ENCODE results near the gene LAMA1.

LAMA1 gene

GRCh38 chr18:7011142-7011541 is 106.5 kb downstream of the LAMA1 start:
- H3K4me1 ChIP-seq (ENCODE audit: insufficient read depth, low read length): no peaks in the 10 kb centered on the region
- H3K4me3 ChIP-seq (ENCODE audit: low read length): no peak overlapping the region
- H3K9ac ChIP-seq (ENCODE audit: low read depth, low read length): no peak overlapping the region
- H3K27ac ChIP-seq (ENCODE audit: low read length): no peak overlapping the region
- H3K9me3 ChIP-seq (ENCODE audit: insufficient read depth, low read depth, low read length): no peaks in the 10 kb centered on the region
- peaks cover 86% of the 10 kb centered on the region for H3K36me3 ChIP-seq (ENCODE audit: insufficient read depth, low read depth, low read length)
- no peaks in the 10 kb centered on the region for H3K27me3 ChIP-seq (ENCODE audit: insufficient read depth, low read length)

DNA sequence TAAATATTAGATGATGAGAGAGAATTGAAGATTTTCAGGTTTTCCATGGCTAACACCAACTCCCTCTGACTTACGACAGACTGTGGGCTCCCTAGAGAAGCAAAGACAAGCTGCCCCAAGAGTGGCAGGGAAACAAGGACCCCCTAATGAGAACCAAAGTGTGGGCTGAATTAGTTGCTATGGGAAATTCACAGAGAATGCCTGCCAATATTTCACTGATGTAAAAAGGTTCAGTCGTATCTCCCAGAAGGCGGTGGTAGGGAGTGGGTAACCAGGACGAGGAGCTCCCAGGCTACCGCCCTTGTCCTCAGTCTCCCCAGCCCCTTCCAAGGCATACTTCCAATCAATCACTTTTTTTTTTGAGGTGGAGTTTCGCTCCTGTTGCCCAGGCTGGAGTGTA is 113.6 kb downstream of the LAMA1 start:
- Histone ChIP-seq H3K9ac (ENCODE audit: low read depth, low read length) (no peak overlapping the region), H3K4me1 (ENCODE audit: insufficient read depth, low read length) (peaks cover 8% of the 10 kb centered on the region; the same call in 1 of the 2 replicates), H3K36me3 (ENCODE audit: insufficient read depth, low read depth, low read length) (peaks cover 53% of the 10 kb centered on the region), H3K9me3 (ENCODE audit: insufficient read depth, low read depth, low read length) (no peaks in the 10 kb centered on the region), H3K27me3 (ENCODE audit: insufficient read depth, low read length) (no peaks in the 10 kb centered on the region), H3K27ac (ENCODE audit: low read length) (no peak overlapping the region), H3K4me3 (ENCODE audit: low read length) (no peak overlapping the region)

DNA sequence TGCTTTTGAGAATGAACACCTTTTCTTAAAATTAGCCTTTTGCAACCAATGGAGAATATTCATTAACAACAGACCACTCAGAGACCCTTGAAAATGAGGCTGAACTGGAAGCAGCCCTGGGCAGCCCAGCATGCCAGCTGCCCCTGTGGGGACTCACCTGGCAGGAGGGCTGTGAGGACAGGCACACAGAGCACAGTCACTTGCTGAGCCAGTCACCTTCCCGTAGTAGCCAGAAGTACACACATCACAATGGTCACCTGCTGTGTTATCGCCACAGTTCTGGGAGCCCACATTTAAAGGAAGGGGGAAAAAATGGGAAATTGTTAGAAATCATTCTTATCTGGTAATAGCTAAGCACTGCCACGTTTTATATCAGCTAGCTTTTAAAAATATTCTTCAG is 115.5 kb downstream of the LAMA1 start:
- H3K4me1 ChIP-seq (ENCODE audit: insufficient read depth, low read length): peaks cover 8% of the 10 kb centered on the region; the same call in 1 of the 2 replicates
- H3K9me3 ChIP-seq (ENCODE audit: insufficient read depth, low read depth, low read length): no peaks in the 10 kb centered on the region
- H3K27ac ChIP-seq (ENCODE audit: low read length): no peak overlapping the region
- H3K36me3 ChIP-seq (ENCODE audit: insufficient read depth, low read depth, low read length): peaks cover 53% of the 10 kb centered on the region
- H3K27me3 ChIP-seq (ENCODE audit: insufficient read depth, low read length): no peaks in the 10 kb centered on the region
- H3K9ac ChIP-seq (ENCODE audit: low read depth, low read length): no peak overlapping the region
- H3K4me3 ChIP-seq (ENCODE audit: low read length): no peak overlapping the region; the same call in 1 of the 2 replicates

DNA sequence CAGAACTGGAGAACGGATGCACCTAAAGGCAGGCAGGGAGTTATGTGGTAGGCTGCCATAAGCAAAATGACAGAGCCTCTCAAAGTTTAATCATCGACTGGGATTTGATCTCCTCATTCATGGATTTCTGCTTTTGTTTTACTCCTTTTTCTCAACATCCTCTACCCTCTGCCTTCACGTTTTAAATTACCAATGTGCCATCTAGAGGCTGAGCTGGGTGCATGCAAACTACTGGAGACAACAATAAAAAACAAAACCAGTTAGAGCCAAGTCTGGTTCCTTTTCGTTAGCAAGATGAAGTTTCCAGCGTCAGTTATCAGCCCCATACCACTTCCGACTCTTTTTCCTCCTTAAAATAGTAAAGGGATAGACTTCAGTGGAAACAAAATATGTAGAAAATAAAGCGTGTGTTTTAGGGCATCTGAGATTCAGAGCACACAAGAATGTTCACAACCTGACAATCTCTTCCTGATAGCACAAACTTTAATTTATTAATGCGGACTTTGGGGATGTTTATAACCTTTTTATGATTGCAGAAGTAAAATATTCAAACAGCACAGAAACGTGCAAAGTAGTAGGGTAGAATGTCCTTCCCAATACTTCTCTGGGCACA is 117.0 kb downstream of the LAMA1 start:
- peaks cover 8% of the 10 kb centered on the region; the same call in 1 of the 2 replicates for H3K4me1 ChIP-seq (ENCODE audit: insufficient read depth, low read length)
- H3K4me3 ChIP-seq (ENCODE audit: low read length): no peak overlapping the region
- H3K36me3 ChIP-seq (ENCODE audit: insufficient read depth, low read depth, low read length): peaks cover 38% of the 10 kb centered on the region
- H3K27ac ChIP-seq (ENCODE audit: low read length): no peak overlapping the region
- H3K9me3 ChIP-seq (ENCODE audit: insufficient read depth, low read depth, low read length): no peaks in the 10 kb centered on the region
- H3K27me3 ChIP-seq (ENCODE audit: insufficient read depth, low read length): no peaks in the 10 kb centered on the region
- H3K9ac ChIP-seq (ENCODE audit: low read depth, low read length): no peak overlapping the region

- Histone ChIP-seq H3K27ac (ENCODE audit: low read length) (no peak overlapping the region), H3K4me1 (ENCODE audit: insufficient read depth, low read length) (peaks cover 8% of the 10 kb centered on the region; the same call in 1 of the 2 replicates)
These were observed 119.8 kb downstream of the LAMA1 start for GRCh38 chr18:6997808-6998207.

DNA sequence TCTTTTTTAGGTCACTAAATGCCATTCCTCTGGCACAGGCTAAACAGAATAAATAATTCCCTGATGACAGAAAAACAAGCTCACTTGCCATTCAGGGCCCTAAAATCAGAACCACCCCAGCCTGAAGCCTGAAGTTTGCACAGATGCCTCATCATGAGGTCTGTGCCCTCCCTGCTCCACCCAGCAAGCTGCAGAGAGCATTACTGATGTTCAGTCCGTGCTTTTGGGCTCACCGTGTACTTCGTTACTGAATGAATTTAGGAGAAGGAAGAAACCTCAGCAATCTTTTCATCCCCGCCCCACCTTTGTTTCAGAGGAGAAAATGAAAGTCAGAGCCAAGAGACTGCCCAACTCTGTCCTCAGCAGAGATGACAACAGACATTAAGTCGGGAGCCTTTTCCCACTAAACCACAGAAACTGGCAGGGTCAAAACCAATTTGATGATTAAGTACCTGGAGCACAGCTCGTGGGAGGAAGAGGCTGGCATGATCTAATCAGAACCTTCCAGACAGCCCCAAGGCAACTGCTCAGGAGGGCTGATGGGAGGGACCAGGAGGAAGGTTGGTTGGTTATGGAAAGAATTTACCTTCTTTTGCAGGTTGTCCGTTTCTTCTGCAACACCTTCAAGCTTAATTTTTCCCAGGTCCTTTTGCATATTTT is 122.7 kb downstream of the LAMA1 start:
- Histone ChIP-seq H3K36me3 (ENCODE audit: insufficient read depth, low read depth, low read length) (peaks cover 77% of the 10 kb centered on the region), H3K27me3 (ENCODE audit: insufficient read depth, low read length) (no peaks in the 10 kb centered on the region), H3K27ac (ENCODE audit: low read length) (no peak overlapping the region)

More at GRCh38 chr18:6997808-6998207, 119.8 kb downstream of the LAMA1 start:
- H3K9me3 ChIP-seq (ENCODE audit: insufficient read depth, low read depth, low read length): no peaks in the 10 kb centered on the region
- H3K36me3 ChIP-seq (ENCODE audit: insufficient read depth, low read depth, low read length): peaks cover 56% of the 10 kb centered on the region
- H3K27me3 ChIP-seq (ENCODE audit: insufficient read depth, low read length): no peaks in the 10 kb centered on the region
- H3K9ac ChIP-seq (ENCODE audit: low read depth, low read length): no peak overlapping the region
- no peak overlapping the region for H3K4me3 ChIP-seq (ENCODE audit: low read length)

DNA sequence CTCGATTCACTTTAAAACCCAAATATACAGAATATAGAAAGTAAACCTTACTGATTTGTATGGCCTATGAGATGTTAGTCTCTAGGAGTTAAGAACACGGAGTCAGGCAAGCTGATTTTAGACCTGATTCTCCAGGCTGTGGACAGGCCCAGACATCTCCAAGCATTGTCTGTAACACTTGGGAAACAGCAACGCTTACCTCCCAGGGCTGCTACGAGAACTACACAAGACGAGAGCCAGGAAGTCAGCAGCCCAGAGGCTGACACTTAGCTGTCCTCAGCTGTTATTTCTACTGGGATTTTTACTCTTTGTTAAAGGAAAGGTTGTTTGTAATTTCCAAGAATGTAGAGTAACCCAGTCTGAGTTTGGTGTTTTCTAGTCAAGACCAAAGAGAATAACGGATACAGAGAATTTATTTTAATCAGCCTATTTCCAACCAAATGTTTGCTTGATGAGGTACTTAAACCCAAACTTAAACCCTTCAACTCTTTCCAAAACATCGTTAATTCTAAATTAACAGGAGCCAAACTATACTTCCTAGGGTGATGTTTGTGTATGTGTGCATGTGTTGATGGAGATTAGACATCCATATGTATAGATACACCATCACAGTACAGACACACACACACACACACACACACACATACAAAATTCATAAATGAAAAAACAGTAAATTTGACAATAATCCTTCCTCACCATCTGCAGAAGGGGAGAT is 123.4 kb downstream of the LAMA1 start:
- Histone ChIP-seq H3K4me1 (ENCODE audit: insufficient read depth, low read length) (no peaks in the 10 kb centered on the region), H3K27ac (ENCODE audit: low read length) (no peak overlapping the region), H3K4me3 (ENCODE audit: low read length) (no peak overlapping the region), H3K36me3 (ENCODE audit: insufficient read depth, low read depth, low read length) (peaks cover 74% of the 10 kb centered on the region), H3K27me3 (ENCODE audit: insufficient read depth, low read length) (no peaks in the 10 kb centered on the region), H3K9me3 (ENCODE audit: insufficient read depth, low read depth, low read length) (no peaks in the 10 kb centered on the region), H3K9ac (ENCODE audit: low read depth, low read length) (no peak overlapping the region)

More for the DNA sequence above, 122.7 kb downstream of the LAMA1 start:
- Histone ChIP-seq H3K4me3 (ENCODE audit: low read length) (no peak overlapping the region), H3K4me1 (ENCODE audit: insufficient read depth, low read length) (no peaks in the 10 kb centered on the region), H3K9me3 (ENCODE audit: insufficient read depth, low read depth, low read length) (no peaks in the 10 kb centered on the region), H3K9ac (ENCODE audit: low read depth, low read length) (no peak overlapping the region)

- Histone ChIP-seq H3K36me3 (ENCODE audit: insufficient read depth, low read depth, low read length) (peaks cover 66% of the 10 kb centered on the region), H3K27ac (ENCODE audit: low read length) (no peak overlapping the region), H3K4me1 (ENCODE audit: insufficient read depth, low read length) (no peaks in the 10 kb centered on the region), H3K9me3 (ENCODE audit: insufficient read depth, low read depth, low read length) (no peaks in the 10 kb centered on the region), H3K9ac (ENCODE audit: low read depth, low read length) (no peak overlapping the region), H3K4me3 (ENCODE audit: low read length) (no peak overlapping the region), H3K27me3 (ENCODE audit: insufficient read depth, low read length) (no peaks in the 10 kb centered on the region)
These were observed 124.8 kb downstream of the LAMA1 start for GRCh38 chr18:6992761-6993160.

- Histone ChIP-seq H3K9me3 (ENCODE audit: insufficient read depth, low read depth, low read length) (no peaks in the 10 kb centered on the region), H3K27me3 (ENCODE audit: insufficient read depth, low read length) (no peaks in the 10 kb centered on the region), H3K9ac (ENCODE audit: low read depth, low read length) (no peak overlapping the region), H3K27ac (ENCODE audit: low read length) (no peak overlapping the region), H3K4me3 (ENCODE audit: low read length) (no peak overlapping the region), H3K36me3 (ENCODE audit: insufficient read depth, low read depth, low read length) (peaks cover 64% of the 10 kb centered on the region), H3K4me1 (ENCODE audit: insufficient read depth, low read length) (no peaks in the 10 kb centered on the region; the same call in 1 of the 2 replicates)
These were observed 134.2 kb downstream of the LAMA1 start for GRCh38 chr18:6983366-6983765.

GRCh38 chr18:6982398-6982797 is 135.2 kb downstream of the LAMA1 start:
- no peak overlapping the region for H3K4me3 ChIP-seq (ENCODE audit: low read length)
- H3K4me1 ChIP-seq (ENCODE audit: insufficient read depth, low read length): no peaks in the 10 kb centered on the region; the same call in 1 of the 2 replicates
- no peak overlapping the region for H3K27ac ChIP-seq (ENCODE audit: low read length)
- no peaks in the 10 kb centered on the region for H3K9me3 ChIP-seq (ENCODE audit: insufficient read depth, low read depth, low read length)
- H3K27me3 ChIP-seq (ENCODE audit: insufficient read depth, low read length): no peaks in the 10 kb centered on the region
- peaks cover 74% of the 10 kb centered on the region for H3K36me3 ChIP-seq (ENCODE audit: insufficient read depth, low read depth, low read length)
- no peak overlapping the region for H3K9ac ChIP-seq (ENCODE audit: low read depth, low read length)

GRCh38 chr18:6980363-6980762 is 137.2 kb downstream of the LAMA1 start:
- Histone ChIP-seq H3K27ac (ENCODE audit: low read length) (no peak overlapping the region), H3K27me3 (ENCODE audit: insufficient read depth, low read length) (no peaks in the 10 kb centered on the region), H3K36me3 (ENCODE audit: insufficient read depth, low read depth, low read length) (peaks cover 85% of the 10 kb centered on the region), H3K4me1 (ENCODE audit: insufficient read depth, low read length) (no peaks in the 10 kb centered on the region; the same call in 1 of the 2 replicates), H3K9me3 (ENCODE audit: insufficient read depth, low read depth, low read length) (no peaks in the 10 kb centered on the region), H3K4me3 (ENCODE audit: low read length) (no peak overlapping the region), H3K9ac (ENCODE audit: low read depth, low read length) (no peak overlapping the region)

Measured in iPS-20b (cell line).